Eye (tissue), 1 donor: ENCODE measurements around the gene SIPA1L3.

ENCODE experiments used
- DNase-seq: peaks from one replicate; pipeline ENCODE4 v3.0.0-alpha.2; 2015

The SIPA1L3 gene

GRCh38 chr19:38001158-38001781 is 94.3 kb downstream of the SIPA1L3 start:
- no peak for DNase-seq

DNA sequence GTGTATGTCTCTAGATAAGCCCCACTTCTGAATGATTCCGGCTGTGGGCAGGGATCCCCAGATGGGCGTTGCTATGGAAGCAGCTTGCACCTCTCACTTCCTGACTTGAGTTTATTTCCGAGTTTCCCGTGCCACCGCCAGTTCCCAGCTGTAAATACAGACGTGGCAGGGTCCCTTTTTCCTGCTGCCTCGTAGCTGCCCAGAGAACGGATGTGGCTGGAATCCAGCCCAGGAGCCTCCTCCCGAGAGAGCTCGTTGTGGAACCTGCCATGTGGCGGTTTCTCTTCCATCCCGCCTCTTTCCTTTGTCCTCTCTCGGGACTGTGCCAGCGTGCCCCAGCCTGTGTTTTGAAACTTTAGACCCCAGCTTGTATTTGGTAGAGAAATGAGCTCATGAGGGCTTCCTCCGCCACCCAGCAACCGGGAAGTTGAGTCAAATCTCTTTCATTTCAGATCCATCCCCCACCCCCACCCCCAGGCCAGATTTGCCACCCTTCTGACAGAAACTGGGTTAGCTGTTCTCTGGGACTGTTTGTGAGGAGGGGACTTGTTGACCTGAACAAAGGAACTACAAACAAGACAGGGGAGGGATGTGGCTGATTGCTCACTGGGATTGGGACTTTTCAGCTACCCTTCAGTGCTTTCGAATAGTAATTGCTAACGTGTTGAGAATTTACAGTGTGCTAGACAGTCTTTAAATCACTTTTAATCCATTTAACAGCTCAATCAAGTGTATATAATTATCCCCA is 96.6 kb downstream of the SIPA1L3 start:
- peak; percentile 91 for DNase-seq

GRCh38 chr19:38004186-38004520 is 97.1 kb downstream of the SIPA1L3 start:
- no peak for DNase-seq

DNA sequence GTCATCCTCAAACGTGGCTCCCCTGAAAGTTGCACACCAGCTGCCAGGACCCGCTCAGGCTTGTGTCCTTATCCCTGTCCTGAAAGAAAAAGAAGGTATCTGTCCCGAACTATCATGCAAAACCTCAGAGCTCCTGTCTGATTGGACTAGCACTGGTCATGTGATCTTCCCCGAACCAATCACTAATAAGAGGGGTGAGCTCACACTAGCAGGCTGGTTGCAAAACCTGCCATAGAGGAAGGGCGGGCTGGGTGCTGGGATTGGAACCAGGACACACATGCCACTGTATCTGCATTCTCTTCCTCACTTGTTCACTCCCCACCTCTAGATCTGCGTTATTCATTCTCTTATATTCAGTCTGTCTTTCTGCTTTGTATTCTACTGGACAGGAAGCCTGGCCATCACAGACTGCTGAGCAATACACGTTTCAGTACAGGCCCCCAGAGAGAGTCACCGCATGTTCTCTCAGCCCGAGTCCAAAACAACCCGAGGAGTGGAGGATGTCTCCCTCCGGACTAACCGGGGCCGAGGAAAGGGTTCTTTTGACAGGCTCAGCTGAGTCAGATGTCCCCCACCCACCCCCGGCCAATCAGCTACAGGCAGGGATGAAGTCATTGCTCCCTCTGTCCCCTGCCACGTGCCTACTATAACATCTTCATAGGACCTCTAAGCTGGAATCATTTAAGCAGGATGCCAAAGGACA is 97.7 kb downstream of the SIPA1L3 start:
- peak; percentile 98 for DNase-seq

- DNase-seq = no peak
Observed at GRCh38 chr19:38005224-38005614, 98.2 kb downstream of the SIPA1L3 start.

GRCh38 chr19:38006361-38007045 is 99.5 kb downstream of the SIPA1L3 start:
- DNase-seq = no peak

DNA sequence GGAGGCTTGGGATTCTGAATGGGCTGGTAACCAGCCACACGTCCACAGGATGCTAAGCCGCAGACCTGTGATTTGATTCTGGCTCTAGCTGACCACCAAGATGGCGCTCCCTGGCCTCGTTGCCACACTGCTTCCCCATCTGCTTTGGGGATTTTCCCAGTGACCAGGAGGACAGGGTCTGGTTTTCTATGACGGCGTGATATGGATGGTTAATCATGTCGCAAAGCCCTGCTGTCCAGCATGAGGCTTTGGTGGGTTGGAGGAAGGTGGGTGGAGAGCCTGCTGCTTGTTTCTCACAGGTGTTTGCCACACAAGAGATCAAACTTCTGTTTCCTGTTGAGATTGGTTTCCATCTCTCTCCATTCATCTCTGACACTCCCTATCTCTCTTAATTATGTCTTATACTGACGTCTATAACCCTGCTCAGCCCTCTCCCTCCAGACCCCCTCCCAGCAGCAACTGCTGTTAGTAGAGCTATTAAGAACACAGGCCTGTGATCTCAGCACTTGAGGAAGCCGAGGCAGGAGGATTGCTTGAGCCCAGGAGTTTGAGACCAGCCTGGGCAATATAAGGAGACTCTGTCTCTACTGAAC is 102.7 kb downstream of the SIPA1L3 start:
- no peak for DNase-seq

DNA sequence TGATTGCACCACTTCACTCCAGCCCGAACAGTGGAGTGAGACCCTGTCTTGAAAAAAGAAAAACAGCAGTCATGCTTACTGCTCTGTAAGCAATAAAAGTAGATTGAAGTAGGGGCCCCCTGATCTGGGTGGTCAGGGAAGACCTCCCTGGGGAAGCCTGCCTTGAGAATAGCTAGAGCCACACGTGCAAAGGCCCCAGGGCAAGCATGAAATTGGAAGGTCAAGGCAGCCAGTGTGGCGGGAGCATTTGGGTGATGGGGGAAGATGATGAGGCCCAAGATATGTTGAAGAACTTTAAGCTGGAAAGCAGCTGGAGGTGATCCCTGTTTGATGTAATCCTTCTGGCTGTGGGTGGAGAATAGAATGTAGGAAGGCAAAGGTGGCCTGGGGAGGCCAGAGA is 104.4 kb downstream of the SIPA1L3 start:
- no peak for DNase-seq

GRCh38 chr19:38012290-38012689 is 105.3 kb downstream of the SIPA1L3 start:
- no peak for DNase-seq

DNA sequence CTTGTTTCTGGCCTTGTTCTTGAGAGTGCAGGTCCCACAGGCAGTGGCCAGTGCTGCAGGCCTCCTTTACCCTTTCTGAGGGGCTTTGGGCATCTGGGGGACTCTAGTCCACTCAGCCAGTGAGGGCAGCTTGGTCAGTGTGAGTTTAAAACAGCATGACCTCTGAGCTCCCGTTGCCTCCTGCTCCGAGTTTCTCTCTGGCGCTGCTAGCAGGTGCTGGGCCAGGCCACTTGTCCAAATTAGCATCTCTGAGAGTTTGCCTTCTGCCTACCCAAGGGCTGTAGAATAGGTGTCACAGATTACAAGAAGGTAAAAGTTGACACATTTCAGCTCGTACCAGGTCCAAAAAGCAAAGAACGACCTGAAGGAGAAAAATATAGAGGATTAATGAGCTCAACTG is 105.9 kb downstream of the SIPA1L3 start:
- no peak for DNase-seq

GRCh38 chr19:38013913-38014580 is 107.0 kb downstream of the SIPA1L3 start:
- no peak for DNase-seq

DNA sequence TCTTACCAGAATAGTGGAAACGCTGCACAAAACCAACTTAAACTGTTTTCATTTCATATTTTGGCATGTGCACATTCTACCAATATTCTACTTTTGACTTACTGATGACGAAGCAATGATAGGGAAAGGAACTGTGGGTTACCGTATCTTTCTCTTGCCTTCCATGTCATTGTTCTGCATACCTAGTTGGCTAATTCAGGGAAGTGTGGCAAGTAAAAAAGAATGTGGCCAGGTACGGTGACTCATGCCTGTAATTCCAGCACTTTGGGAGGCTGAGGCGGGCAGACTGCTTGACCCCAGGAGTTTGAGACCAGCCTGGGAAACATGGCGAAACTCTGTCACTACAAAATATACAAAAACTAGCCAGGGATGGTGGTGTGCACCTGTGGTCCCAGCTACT is 108.2 kb downstream of the SIPA1L3 start:
- DNase-seq = no peak

DNA sequence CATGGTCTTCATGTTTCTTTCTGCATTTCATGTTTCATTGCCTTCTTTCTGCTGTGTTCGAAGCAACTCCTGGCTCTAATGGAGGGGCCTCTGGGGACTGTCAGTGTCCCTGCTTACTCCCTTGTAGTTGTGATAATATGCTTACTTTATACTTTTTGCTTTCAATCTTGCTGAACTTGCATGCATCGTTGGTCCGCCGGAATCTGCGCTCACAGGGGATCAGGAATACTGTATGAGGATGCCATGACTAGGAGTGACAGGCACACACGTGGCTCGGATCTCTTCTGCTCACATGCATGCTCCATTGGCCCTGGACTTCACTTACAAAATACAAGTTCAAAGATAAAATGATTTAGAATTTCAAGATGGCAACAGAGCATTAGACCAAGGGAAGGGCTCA is 108.8 kb downstream of the SIPA1L3 start:
- DNase-seq = peak; percentile 85

- DNase-seq = no peak
Observed at GRCh38 chr19:38017401-38018151, 110.6 kb downstream of the SIPA1L3 start.

GRCh38 chr19:38018694-38019395 is 111.8 kb downstream of the SIPA1L3 start:
- no peak for DNase-seq

GRCh38 chr19:38019396-38019724 is 112.4 kb downstream of the SIPA1L3 start:
- DNase-seq = peak; percentile 45

- peak; percentile 82 for DNase-seq
Observed at GRCh38 chr19:38020311-38020710, 113.3 kb downstream of the SIPA1L3 start.

GRCh38 chr19:38021352-38021751 is 114.3 kb downstream of the SIPA1L3 start:
- DNase-seq = no peak

DNA sequence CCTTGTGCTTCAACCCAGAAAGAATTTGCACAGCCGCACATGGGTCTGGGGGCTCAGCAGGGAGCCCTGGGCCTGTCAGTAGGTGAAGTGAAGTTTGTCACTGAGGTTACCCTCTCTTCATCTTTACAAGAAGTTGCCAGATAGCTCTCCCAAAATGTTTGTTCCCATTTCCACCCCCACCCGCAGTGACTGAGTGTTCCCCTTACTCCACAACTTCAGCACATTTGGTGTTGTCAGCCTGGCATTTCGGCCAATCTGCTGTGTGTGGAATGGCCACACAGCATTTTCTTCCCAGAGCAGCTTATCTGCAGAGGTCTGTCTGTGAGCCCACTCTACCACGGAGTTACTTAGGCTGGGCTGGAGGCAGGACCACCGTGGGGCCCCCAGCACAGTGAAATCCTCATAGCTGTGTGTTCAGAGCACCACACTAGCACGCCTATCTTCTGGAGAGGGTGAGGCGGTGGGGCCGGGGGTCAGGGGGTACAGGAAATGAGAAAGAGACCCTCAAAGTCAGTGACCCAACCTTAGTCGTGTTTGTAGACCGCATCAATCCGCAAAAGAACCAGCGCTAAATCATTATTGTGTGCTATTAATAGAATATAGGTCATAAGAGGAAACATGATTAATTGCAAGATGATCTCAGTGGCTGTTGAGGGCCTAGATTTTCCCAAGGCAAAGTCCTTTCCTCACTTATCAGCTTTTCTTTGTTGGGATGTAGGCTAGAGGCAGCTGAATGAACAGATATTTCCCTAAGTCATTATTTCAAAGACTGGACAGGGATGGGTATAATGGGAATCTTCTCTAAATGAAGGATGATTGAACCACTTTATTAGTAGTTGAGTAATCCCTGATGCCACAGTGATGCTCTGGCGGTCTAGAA is 116.0 kb downstream of the SIPA1L3 start:
- peak; percentile 73 for DNase-seq
